Left ventricle myocardium superior (tissue), 1 donor: Measurements from ENCODE around the gene SPNS2. TPM values are rescaled to one million over a fixed set of nuclear protein-coding genes. Genes with fewer than 3 reads are reported as not detected.

ENCODE experiments used
- ATAC-seq: fragments of 200-7000 bp; cut with Tn5 transposase; one replicate; pipeline ENCODE4 v1.9.1; 2020; ENCODE audit warnings: mild to moderate bottlenecking, moderate library complexity
- DNase-seq: peaks from one replicate; pipeline ENCODE4 v3.0.0-alpha.2; 2020
- intact Hi-C: fragments of 100-400 bp; cut with micrococcal nuclease; formaldehyde crosslinking; loops from one replicate; pipeline ENCODE4 v1.11.0; 2022
- total RNA-seq: library from RNA; stranded (reverse); fragmentation: NEBNext Ultra II Directional; extraction: Animal tissue kit (Norgen Biotek cat#: 25700); gene quantifications from one replicate; pipeline ENCODE4 v1.2.1, GENCODE V29; 2021
- donor health status: DM: no; HTN: yes; CAD: no; lungs with severe emphysema.

SPNS2 gene
- total RNA-seq, 1 donor from 2014 or later: 12.7 TPM

GRCh38 chr17:4533523-4534504, 35.1 kb downstream of the SPNS2 start:
- ATAC-seq: peak; percentile 2
- intact Hi-C loops: no loop called here
- DNase-seq: no peak

GRCh38 chr17:4534515-4534914, 35.8 kb downstream of the SPNS2 start:
- DNase-seq: no peak
- intact Hi-C loops: no loop called here
- no peak for ATAC-seq

- intact Hi-C loops: no loop called here
- ATAC-seq: no peak
- no peak for DNase-seq
These were observed 36.4 kb downstream of the SPNS2 start for GRCh38 chr17:4534928-4535666.

GRCh38 chr17:4535667-4536258, 37.1 kb downstream of the SPNS2 start:
- no peak for DNase-seq
- intact Hi-C loops: no loop called here
- no peak for ATAC-seq

- DNase-seq: no peak
- intact Hi-C loops: no loop called here
- ATAC-seq: peak; percentile 6
These were observed 37.6 kb downstream of the SPNS2 start for GRCh38 chr17:4536259-4536741.

GRCh38 chr17:4536742-4537411, 38.2 kb downstream of the SPNS2 start:
- intact Hi-C loops: no loop called here

GRCh38 chr17:4537451-4538235, 39.0 kb downstream of the SPNS2 start:
- intact Hi-C loops: no loop called here
- DNase-seq (no peak), ATAC-seq (peak; percentile 34)

More at GRCh38 chr17:4536742-4537411, 38.2 kb downstream of the SPNS2 start:
- DNase-seq (peak; percentile 58), ATAC-seq (peak; percentile 45)

GRCh38 chr17:4538236-4539002, 39.7 kb downstream of the SPNS2 start:
- intact Hi-C loops: no loop called here
- DNase-seq (no peak), ATAC-seq (no peak)

- DNase-seq (no peak), ATAC-seq (no peak)
- intact Hi-C loops: no loop called here
These were observed 40.3 kb downstream of the SPNS2 start for GRCh38 chr17:4539025-4539424.

GRCh38 chr17:4539576-4540223, 41.0 kb downstream of the SPNS2 start:
- intact Hi-C loops: no loop called here
- DNase-seq: no peak

GRCh38 chr17:4540224-4540651, 41.6 kb downstream of the SPNS2 start:
- ATAC-seq: no peak
- intact Hi-C loops: no loop called here
- DNase-seq: no peak

More at GRCh38 chr17:4539576-4540223, 41.0 kb downstream of the SPNS2 start:
- ATAC-seq: no peak

GRCh38 chr17:4540687-4541327, 42.1 kb downstream of the SPNS2 start:
- peak; percentile 28 for DNase-seq
- peak; percentile 2 for ATAC-seq
- intact Hi-C loops: no loop called here

- intact Hi-C loops: no loop called here
- ATAC-seq (no peak), DNase-seq (peak; percentile 35)
These were observed 42.8 kb downstream of the SPNS2 start for GRCh38 chr17:4541328-4542002.

GRCh38 chr17:4542003-4542725, 43.5 kb downstream of the SPNS2 start:
- intact Hi-C loops: no loop called here
- ATAC-seq (no peak), DNase-seq (peak; percentile 25)

- intact Hi-C loops: no loop called here
- ATAC-seq: no peak
- peak; percentile 21 for DNase-seq
These were observed 44.1 kb downstream of the SPNS2 start for GRCh38 chr17:4542726-4543191.
